K562 (cell line): ENCODE data around the gene NCDN. TPM values are rescaled to one million over a fixed set of nuclear protein-coding genes. Genes with fewer than 3 reads are reported as not detected.

Source experiments
- ARID2 ChIP-seq: fragments of 450-650 bp; IDR thresholded peaks from 2 replicates; pipeline ENCODE4 v1.6.1; 2017; ENCODE audit warnings: antibody characterized with exemption, mild to moderate bottlenecking
- ARID3B ChIP-seq: fragments of 250-450 bp; sonication (Bioruptor Pico); IDR thresholded peaks from 2 replicates; pipeline ENCODE4 v1.4.0; 2020; ENCODE audit warnings: borderline replicate concordance
- DEAF1 ChIP-seq: fragments of 450-650 bp; formaldehyde crosslinking; IDR thresholded peaks from 2 replicates; pipeline ENCODE4 v1.4.0; 2020; ENCODE audit warnings: mild to moderate bottlenecking, moderate library complexity
- GABPA ChIP-seq: fragments of 200-800 bp; sonication (Bioruptor generic); conservative IDR thresholded peaks from 2 replicates; pipeline ENCODE4 v1.6.1; 2016; ENCODE audit warnings: low read depth, missing genetic modification characterization, missing compliant biosample characterization
- KLF6 ChIP-seq: fragments of 250-450 bp; sonication (Bioruptor Pico); IDR thresholded peaks from 2 replicates; pipeline ENCODE4 v1.4.0; 2020; ENCODE audit warnings: mild to moderate bottlenecking, moderate library complexity, borderline replicate concordance
- NFYB ChIP-seq: IDR thresholded peaks from 2 replicates; pipeline ENCODE4 v1.6.1; 2011; ENCODE audit warnings: mild to moderate bottlenecking, moderate library complexity; ENCODE audit not compliant: insufficient read length; ENCODE audit errors: extremely low read depth
- RAD21 ChIP-seq, 2 experiments: fragments of 250-450 bp in 1 of 2; fragments of 450-650 bp in 1 of 2; sonication (Bioruptor Pico) in 1 of 2; formaldehyde crosslinking in 1 of 2; IDR thresholded peaks in 1 of 2; conservative IDR thresholded peaks in 1 of 2; 2 replicates each; pipeline versions ENCODE4 v1.4.0 to v1.8.0; 2020 to 2022; ENCODE audit warnings: mild to moderate bottlenecking in 2 of 2, moderate library complexity in 1 of 2
- RAD51 ChIP-seq: fragments of 450-650 bp; IDR thresholded peaks from 2 replicates; pipeline ENCODE4 v1.7.1; 2016; ENCODE audit warnings: low read depth, mild to moderate bottlenecking, borderline replicate concordance
- RBFOX2 ChIP-seq: fragments of 200-400 bp; formaldehyde crosslinking; IDR thresholded peaks from 2 replicates; pipeline ENCODE4 v1.6.1; 2017; ENCODE audit warnings: low read depth, mild to moderate bottlenecking, low read length, moderate library complexity
- SIN3A ChIP-seq, 2 experiments: fragments of 150-350 bp in 1 of 2; IDR thresholded peaks; 2 replicates each; pipeline ENCODE4 v1.6.1; 2011 to 2016; ENCODE audit warnings: borderline replicate concordance in 2 of 2, low read depth in 2 of 2, low read length in 2 of 2, mild to moderate bottlenecking in 2 of 2, moderate library complexity in 2 of 2; ENCODE audit not compliant: control insufficient read depth in 1 of 2
- SMAD1 ChIP-seq: fragments of 150-350 bp; IDR thresholded peaks from 2 replicates; pipeline ENCODE4 v1.6.1; 2014; ENCODE audit warnings: low read length, low read depth; ENCODE audit not compliant: partially characterized antibody
- TBL1XR1 ChIP-seq, 2 experiments: IDR thresholded peaks; 2 replicates each; pipeline ENCODE4 v1.6.1; 2012; ENCODE audit warnings: improper control_type of control experiment in 2 of 2, low read length in 2 of 2, mild to moderate bottlenecking in 1 of 2
- TRIM28 ChIP-seq: fragments of 450-650 bp; IDR thresholded peaks from 2 replicates; pipeline ENCODE4 v1.6.1; 2017
- ZNF140 ChIP-seq: fragments of 250-450 bp; sonication (Bioruptor Pico); IDR thresholded peaks from 2 replicates; pipeline ENCODE4 v1.8.0; 2021; ENCODE audit warnings: moderate library complexity, mild to moderate bottlenecking, inconsistent platforms
- ZNF444 ChIP-seq: fragments of 250-450 bp; sonication (Bioruptor Pico); IDR thresholded peaks from 2 replicates; pipeline ENCODE4 v1.4.0; 2020; ENCODE audit warnings: mild to moderate bottlenecking, moderate library complexity
- polyA plus RNA-seq, 8 experiments: library from polyadenylated mRNA; depleted of rRNA in 4 of 8; stranded (reverse) in 5 of 8; unstranded in 3 of 8; fragments of >200 nt; fragmentation: Nextera tagmentation in 2 of 8; fragmentation: Illumina TruSeq in 1 of 8; extraction: Ambion mirVana in 2 of 8; extraction: Trizol in 1 of 8; gene quantifications; 2 replicates each; pipeline versions ENCODE4 v1.2.1 to v1.2.3, GENCODE V29; 2011 to 2014; ENCODE audit warnings: inconsistent platforms in 1 of 8, missing spikeins in 1 of 8
- total RNA-seq, 7 experiments: library from RNA; depleted of rRNA in 6 of 7; stranded (reverse); fragments of >200 nt in 6 of 7; fragmentation: Illumina TruSeq in 2 of 7; extraction: Trizol in 2 of 7; gene quantifications; 2 replicates each; pipeline versions ENCODE4 v1.2.1 to v1.2.3, GENCODE V29; 2011 to 2021; ENCODE audit warnings: low replicate concordance in 1 of 7

Gene NCDN
- total and polyA plus RNA-seq, 9 of the 15 experiments (the other 6 are each of a cell fraction or from before 2014, with no cell fraction given): 1.9 to 35.1 (median 10.7) TPM

- TF ChIP-seq ARID3B (CRISPR knock-in tag) (no peak), GABPA (no peak), TBL1XR1 (IDR thresholded peaks at IDR 0.05; ENCODE audit: low read length in 2 of 2) (0 out of 4 replicates have a peak, but pooled peaks of 1 of the 2 experiments have one; percentile 9), ZNF444 (CRISPR knock-in tag) (no peak), RBFOX2 (no peak), SIN3A (IDR thresholded peaks at IDR 0.05; ENCODE audit: borderline replicate concordance in 2 of 2, control insufficient read depth in 1 of 2, low read depth in 2 of 2, low read length in 2 of 2) (no peak), ARID2 (peak; percentile 68), TRIM28 (no peak), NFYB (no peak), SMAD1 (no peak), DEAF1 (peak; percentile 59; the same call in 1 of the 2 replicates), ZNF140 (no peak), RAD21 (CRISPR knock-in tag; conservative IDR thresholded peaks at IDR 0.05 in 1 of 2, IDR thresholded peaks at IDR 0.05 in 1 of 2) (peak; percentile 59 to 85), KLF6 (CRISPR knock-in tag) (no peak), RAD51 (no peak)
Measured at GRCh38 chr1:35564037-35564883, 6.7 kb downstream of the NCDN start (continued).
